IMR-90 (cell line): Measurements from ENCODE around the gene CD300LF. TPM values are rescaled to one million over a fixed set of nuclear protein-coding genes. Genes with fewer than 3 reads are reported as not detected.

Experiments
- ATAC-seq: fragments of 200-7000 bp; cut with Tn5 transposase; 2 replicates; pipeline ENCODE4 v1.9.1; 2020; ENCODE audit warnings: low read depth, mild to moderate bottlenecking, moderate library complexity
- BruUV-seq: library from RNA; stranded (reverse); fragments of 400-500 nt; replicated peaks from 2 replicates; lab custom pipeline; 2021; lab: Mats Ljungman, UMichigan
- CTCF ChIA-PET: fragments of 300-600 bp; formaldehyde crosslinking; extraction: SDS; loops from one replicate; lab custom pipeline; 2021; ENCODE audit warnings: antibody characterized with exemption; lab: Yijun Ruan, JAX
- POLR2A ChIA-PET: fragments of 300-600 bp; sonication (Branson Sonifier 250); formaldehyde crosslinking; loops from one replicate; lab custom pipeline; 2022; ENCODE audit warnings: antibody characterized with exemption; ENCODE audit not compliant: unreplicated experiment; lab: Charles Lee
- DNase-seq: peaks from one replicate; pipeline ENCODE4 v3.0.0; 2013
- H2AFZ ChIP-seq: replicated peaks from 2 replicates; pipeline ENCODE3; 2013; ENCODE audit warnings: low read length, mild to moderate bottlenecking; ENCODE audit not compliant: poor library complexity
- H2AK5ac ChIP-seq: 2 replicates; pipeline ENCODE4 v1.6.1; 2013; ENCODE audit warnings: low read depth, low read length, inconsistent platforms
- H2AK9ac ChIP-seq: replicated peaks from 2 replicates; pipeline ENCODE3; 2013; ENCODE audit warnings: mild to moderate bottlenecking, low read depth, low read length, moderate library complexity; ENCODE audit not compliant: poor library complexity
- H2BK120ac ChIP-seq: 2 replicates; pipeline ENCODE4 v1.6.1; 2013; ENCODE audit warnings: low read depth, low read length, inconsistent platforms
- H2BK15ac ChIP-seq: 3 replicates; pipeline ENCODE4 v1.6.1; 2013; ENCODE audit warnings: low read depth, low read length, inconsistent platforms
- H2BK20ac ChIP-seq: 2 replicates; pipeline ENCODE4 v1.6.1; 2013; ENCODE audit warnings: low read depth, mild to moderate bottlenecking, inconsistent platforms, low read length, moderate library complexity
- H2BK5ac ChIP-seq: 2 replicates; pipeline ENCODE4 v1.6.1; 2013; ENCODE audit warnings: mild to moderate bottlenecking, low read depth, low read length, inconsistent platforms; ENCODE audit not compliant: poor library complexity, severe bottlenecking
- H3K14ac ChIP-seq: replicated peaks from 2 replicates; pipeline ENCODE4 v1.6.1; 2013; ENCODE audit warnings: low read depth, low read length, inconsistent platforms
- H3K18ac ChIP-seq: 2 replicates; pipeline ENCODE4 v1.6.1; 2013; ENCODE audit warnings: low read depth, low read length, control low read depth
- H3K23ac ChIP-seq: 2 replicates; pipeline ENCODE4 v1.6.1; 2013; ENCODE audit warnings: low read depth, low read length, inconsistent platforms
- H3K27ac ChIP-seq: 2 replicates; pipeline ENCODE4 v1.5.1; 2013; ENCODE audit warnings: mild to moderate bottlenecking, control low read depth, low read length; ENCODE audit not compliant: insufficient read depth
- H3K27me3 ChIP-seq: 2 replicates; pipeline ENCODE4 v1.6.1; 2013; ENCODE audit warnings: low read length; ENCODE audit not compliant: control insufficient read depth, insufficient read depth
- H3K36me3 ChIP-seq: 2 replicates; pipeline ENCODE4 v1.6.1; 2013; ENCODE audit warnings: low read length, mixed read lengths; ENCODE audit not compliant: control insufficient read depth, insufficient read depth
- H3K4ac ChIP-seq: 2 replicates; pipeline ENCODE4 v1.6.1; 2013; ENCODE audit warnings: low read depth, low read length, inconsistent platforms
- H3K4me1 ChIP-seq: 2 replicates; pipeline ENCODE4 v1.6.1; 2013; ENCODE audit warnings: low read length, mixed read lengths; ENCODE audit not compliant: control insufficient read depth, insufficient read depth
- H3K4me2 ChIP-seq: 2 replicates; pipeline ENCODE4 v1.6.1; 2013; ENCODE audit warnings: low read depth, mild to moderate bottlenecking, control low read depth, low read length, moderate library complexity
- H3K4me3 ChIP-seq: 2 replicates; pipeline ENCODE4 v1.5.1; 2013; ENCODE audit warnings: low read depth, mild to moderate bottlenecking, control low read depth, low read length, moderate library complexity; ENCODE audit not compliant: insufficient read depth
- H3K56ac ChIP-seq: 2 replicates; pipeline ENCODE4 v1.6.1; 2013; ENCODE audit warnings: low read length, inconsistent platforms; ENCODE audit not compliant: insufficient read depth; ENCODE audit errors: extremely low read depth
- H3K79me1 ChIP-seq, 2 experiments: 2 replicates each; pipeline ENCODE4 v1.6.1; 2013; ENCODE audit warnings: low read length in 2 of 2, inconsistent platforms in 1 of 2, low read depth in 1 of 2
- H3K9ac ChIP-seq: 2 replicates; pipeline ENCODE4 v1.6.1; 2013; ENCODE audit warnings: low read depth, low read length, control low read depth
- H3K9me1 ChIP-seq: 2 replicates; pipeline ENCODE4 v1.6.1; 2013; ENCODE audit warnings: low read length, inconsistent platforms; ENCODE audit not compliant: insufficient read depth
- H3K9me3 ChIP-seq: 2 replicates; pipeline ENCODE4 v1.6.1; 2013; ENCODE audit warnings: low read length; ENCODE audit not compliant: control insufficient read depth, insufficient read depth
- H4K20me1 ChIP-seq: 2 replicates; pipeline ENCODE4 v1.6.1; 2013; ENCODE audit warnings: low read length, inconsistent platforms; ENCODE audit not compliant: insufficient read depth
- H4K5ac ChIP-seq: 2 replicates; pipeline ENCODE4 v1.6.1; 2013; ENCODE audit warnings: mild to moderate bottlenecking, low read depth, low read length, control low read depth
- H4K8ac ChIP-seq, 2 experiments: 2 replicates each; pipeline ENCODE4 v1.6.1; 2013; ENCODE audit warnings: low read depth in 2 of 2, low read length in 2 of 2, control low read depth in 1 of 2, inconsistent platforms in 1 of 2
- H4K91ac ChIP-seq: 2 replicates; pipeline ENCODE4 v1.6.1; 2013; ENCODE audit warnings: low read depth, low read length, inconsistent platforms; ENCODE audit not compliant: insufficient read depth
- BHLHE40 ChIP-seq: fragments of 150-350 bp; IDR thresholded peaks from 2 replicates; pipeline ENCODE4 v1.6.1; 2016; ENCODE audit warnings: mild to moderate bottlenecking, low read depth, low read length
- CEBPB ChIP-seq: IDR thresholded peaks from 2 replicates; pipeline ENCODE4 v1.6.1; 2012; ENCODE audit warnings: low read depth, low read length, improper control_type of control experiment
- CHD1 ChIP-seq: IDR thresholded peaks from 2 replicates; pipeline ENCODE4 v1.6.1; 2012; ENCODE audit warnings: low read depth, low read length, improper control_type of control experiment
- CTCF ChIP-seq: conservative IDR thresholded peaks from 2 replicates; pipeline ENCODE4 v1.5.1; 2012; ENCODE audit warnings: mild to moderate bottlenecking, low read depth, low read length, improper control_type of control experiment
- ELK1 ChIP-seq: fragments of 150-350 bp; IDR thresholded peaks from 2 replicates; pipeline ENCODE4 v1.6.1; 2016; ENCODE audit warnings: low read depth, mild to moderate bottlenecking, low read length, moderate library complexity, borderline replicate concordance
- FOS ChIP-seq: fragments of 150-350 bp; IDR thresholded peaks from 2 replicates; pipeline ENCODE4 v1.6.1; 2016; ENCODE audit warnings: low read depth, low read length
- MAZ ChIP-seq: IDR thresholded peaks from 2 replicates; pipeline ENCODE4 v1.6.1; 2012; ENCODE audit warnings: low read depth, mild to moderate bottlenecking, low read length, improper control_type of control experiment, moderate library complexity, borderline replicate concordance
- MXI1 ChIP-seq: IDR thresholded peaks from 2 replicates; pipeline ENCODE4 v1.6.1; 2012; ENCODE audit warnings: low read depth, mild to moderate bottlenecking, low read length, moderate library complexity, borderline replicate concordance
- POLR2A ChIP-seq: IDR thresholded peaks from 2 replicates; pipeline ENCODE4 v1.6.1; 2012; ENCODE audit warnings: mild to moderate bottlenecking, low read depth, low read length
- RCOR1 ChIP-seq: IDR thresholded peaks from 2 replicates; pipeline ENCODE4 v1.6.1; 2012; ENCODE audit warnings: mild to moderate bottlenecking, low read length, improper control_type of control experiment; ENCODE audit not compliant: insufficient replicate concordance
- RFX5 ChIP-seq: IDR thresholded peaks from 2 replicates; pipeline ENCODE4 v1.8.0; 2012; ENCODE audit warnings: low read depth, mild to moderate bottlenecking, low read length, moderate library complexity
- SMC3 ChIP-seq: fragments of 150-350 bp; IDR thresholded peaks from 2 replicates; pipeline ENCODE4 v1.6.1; 2016; ENCODE audit warnings: low read depth, mild to moderate bottlenecking, antibody characterized with exemption, low read length, moderate library complexity
- USF2 ChIP-seq: fragments of 150-350 bp; IDR thresholded peaks from 2 replicates; pipeline ENCODE4 v1.6.1; 2017; ENCODE audit warnings: mild to moderate bottlenecking, antibody characterized with exemption, low read length, low read depth
- WGBS, 2 experiments: methylation state at CpG; one replicate each; pipeline versions ENCODE4 v1.1.5 to v1.1.7; 2013; ENCODE audit warnings: missing lambda C conversion rate in 2 of 2; ENCODE audit not compliant: insufficient read length in 1 of 2; ENCODE audit errors: extremely low coverage in 2 of 2; 5-methylcytosine and 5-hydroxymethylcytosine counted together
- dilution Hi-C: fragments of 300-500 bp; cut with HindIII; formaldehyde crosslinking; loops from one replicate; pipeline ENCODE4 v1.14.3; 2018; ENCODE audit warnings: low sequenced_read_pairs; ENCODE audit not compliant: unreplicated experiment
- in situ Hi-C: fragments of 300-500 bp; cut with MboI; formaldehyde crosslinking; loops from 3 replicates; pipeline ENCODE4 v1.14.3; 2019; ENCODE audit warnings: low sequenced_read_pairs, inconsistent platforms, mixed read lengths
- intact Hi-C: fragments of 100-400 bp; cut with micrococcal nuclease; formaldehyde crosslinking; loops from 2 replicates; pipeline ENCODE4 v1.10.0; 2022
- polyA plus RNA-seq, 3 experiments: library from polyadenylated mRNA; depleted of rRNA; stranded (reverse); fragments of >200 nt; gene quantifications; 2 replicates each; pipeline ENCODE4 v1.2.3, GENCODE V29; 2012; ENCODE audit warnings: low replicate concordance in 1 of 3
- total RNA-seq: library from RNA; depleted of rRNA; stranded (reverse); fragments of >200 nt; gene quantifications from 2 replicates; pipeline ENCODE4 v1.2.3, GENCODE V29; 2012

CD300LF gene
- total and polyA plus RNA-seq, 2 of the 4 experiments (the other 2 are of a cell fraction), result not detected

- peak overlapping the region; percentile 73 for H2AK9ac ChIP-seq
- H2BK120ac ChIP-seq, result no peak overlapping the region
- H3K18ac ChIP-seq, result no peak overlapping the region
- no peak overlapping the region for H4K91ac ChIP-seq
- no peak overlapping the region for H2BK15ac ChIP-seq
- H3K4me3 ChIP-seq, result peak overlapping the region; percentile 87; the same call in 1 of the 2 replicates
- TF ChIP-seq ELK1 (no peak), POLR2A (no peak), USF2 (no peak), FOS (no peak), MXI1 (no peak), MAZ (no peak), SMC3 (no peak), RCOR1 (no peak), BHLHE40 (no peak), CEBPB (no peak), RFX5 (no peak), CTCF (no peak), CHD1 (no peak)
- H3K27me3 ChIP-seq, result no peaks in the 10 kb centered on the region
- peak overlapping the region; percentile 83 for H3K4me2 ChIP-seq
- peaks cover 8% of the 10 kb centered on the region; the same call in 1 of the 2 replicates for H3K4me1 ChIP-seq
- H2BK5ac ChIP-seq, result no peak overlapping the region
- H3K56ac ChIP-seq, result no peak overlapping the region
- BruUV-seq, result no TSS peak
- no peaks in the 10 kb centered on the region for H3K36me3 ChIP-seq
- H4K20me1 ChIP-seq, result peaks cover 4% of the 10 kb centered on the region; the same call in 1 of the 2 replicates
- H3K9ac ChIP-seq, result 0 out of 2 replicates have a peak overlapping the region, but pooled peaks have one; percentile 18
- H3K79me1 ChIP-seq, result peaks cover 6 to 22% of the 10 kb centered on the region in 2 experiments
- dilution Hi-C loops, result no loop called here
- H3K14ac ChIP-seq, result no peak overlapping the region
- H3K9me1 ChIP-seq, result peaks cover 3% of the 10 kb centered on the region
- ChIA-PET POLR2A (no interaction called here), CTCF (interaction anchor here (0.9 kb wide), 1 partner anchor 12 kb away, joined by 4 read pairs; no protein-coding TSS in a partner anchor)
- peak overlapping the region; percentile 97 for H2AFZ ChIP-seq
- no peak overlapping the region for H3K27ac ChIP-seq
- peak overlapping the region in 1 of 2 experiments; percentile 34; a peak in 2 of 4 replicates for H4K8ac ChIP-seq
- ATAC-seq, result no peak
- no peak overlapping the region for H4K5ac ChIP-seq
- H3K23ac ChIP-seq, result peak overlapping the region; percentile 0; the same call in 1 of the 2 replicates
- no peak overlapping the region for H3K4ac ChIP-seq
- H2AK5ac ChIP-seq, result peak overlapping the region; percentile 12; the same call in 1 of the 2 replicates
- H2BK20ac ChIP-seq, result no peak overlapping the region; the same call in 1 of the 2 replicates
- H3K9me3 ChIP-seq, result no peaks in the 10 kb centered on the region
- intact Hi-C loops, result no loop called here
- 60% methylated on average over 5 of the region's 6 CpGs; no CpG with 5 or more reads in 1 of the 2 experiments for WGBS, 2 experiments
- DNase-seq, result no peak
- in situ Hi-C loops, result no loop called here
Measured at GRCh38 chr17:74750039-74750326, 37.3 kb upstream of the CD300LF start.
